Ureter (tissue), 1 donor: ENCODE results near the gene CPEB1. TPM values are rescaled to one million over a fixed set of nuclear protein-coding genes. Genes with fewer than 3 reads are reported as not detected.
A peak's percentile ranks its signal among the peaks of the same experiment; 100 is the strongest.
"Not testable (repeated sequence)": the region's sequence is repeated elsewhere in the genome, so short reads cannot be mapped to it uniquely, and the experiment has no call there.

Experiments
- DNase-seq: peaks from one replicate; pipeline ENCODE4 v3.0.0-alpha.2; 2020; ENCODE audit warnings: low spot score
- total RNA-seq: library from RNA; stranded (reverse); gene quantifications from one replicate; pipeline ENCODE4 v1.2.4, GENCODE V29; 2023
- donor health status: DM: yes; HTN: yes; CAD: no.

The CPEB1 gene
- total RNA-seq, 1 donor from 2014 or later: 3.7 TPM

GRCh38 chr15:82545478-82545877 is 101.7 kb downstream of the CPEB1 start:
- no peak for DNase-seq

DNA sequence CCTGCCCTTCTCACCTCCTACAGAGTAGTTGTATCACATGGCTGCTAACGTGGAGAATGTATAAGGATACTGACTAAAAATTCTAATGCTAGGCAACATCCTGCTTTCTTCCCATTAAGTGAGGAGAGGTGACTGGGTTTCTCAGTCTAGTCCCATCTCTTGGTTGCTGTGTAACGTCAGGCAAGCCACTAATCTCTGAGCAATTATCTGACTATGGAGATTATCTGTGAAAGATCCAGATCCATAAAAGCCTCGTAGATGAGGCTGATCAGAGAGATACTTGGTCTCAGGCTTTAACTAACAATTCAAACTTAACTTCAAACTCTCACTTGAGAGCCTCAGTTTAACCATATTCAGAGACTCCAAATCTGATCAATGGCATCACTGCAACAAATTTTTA is 102.2 kb downstream of the CPEB1 start:
- no peak for DNase-seq

DNA sequence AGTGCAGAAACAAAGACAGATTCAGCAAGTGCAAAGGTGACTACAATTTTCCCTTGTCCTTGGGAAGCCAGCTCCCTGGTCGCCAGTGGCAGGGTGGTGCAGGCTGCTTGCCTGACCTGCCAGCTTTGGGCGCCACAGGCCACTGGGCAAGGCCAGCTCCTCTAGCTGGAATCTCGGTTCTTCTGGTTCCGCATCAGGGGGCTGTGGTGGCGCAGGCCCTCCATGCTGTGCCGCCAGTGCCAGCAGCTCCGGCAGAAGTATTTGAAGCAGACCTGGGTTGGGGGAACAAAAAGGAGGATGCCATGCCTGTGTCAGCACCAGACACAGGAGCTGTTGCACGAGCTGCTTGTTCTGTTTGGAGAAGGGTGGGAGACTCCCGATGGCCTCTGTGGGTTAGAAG is 102.7 kb downstream of the CPEB1 start:
- DNase-seq: no peak

GRCh38 chr15:82543160-82543559 is 104.0 kb downstream of the CPEB1 start:
- DNase-seq: no peak

DNA sequence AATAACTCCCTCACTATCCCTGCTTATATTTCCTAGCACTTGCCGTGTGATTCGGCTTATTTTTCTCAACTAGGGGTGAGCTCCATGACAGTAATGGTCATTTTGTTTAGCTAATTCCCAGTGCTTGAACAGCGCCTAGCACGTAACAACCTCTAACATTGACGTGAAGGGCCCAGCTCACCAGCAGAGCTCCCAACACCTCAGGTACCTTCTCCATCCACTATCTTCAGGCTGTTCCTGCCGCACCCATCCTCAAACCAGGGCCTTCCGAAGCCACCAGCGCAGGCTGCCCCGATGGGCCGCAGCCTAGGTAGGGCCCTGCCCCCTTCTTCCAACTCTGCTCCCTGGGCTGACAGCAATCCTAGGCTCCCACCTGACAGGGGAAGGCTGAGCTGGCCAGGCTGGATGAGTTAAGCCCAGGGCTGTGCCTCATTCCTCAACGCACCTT is 106.2 kb downstream of the CPEB1 start:
- DNase-seq: peak; percentile 49

GRCh38 chr15:82540055-82540983 is 106.8 kb downstream of the CPEB1 start, which contains the start of gene RPS17:
TSS of gene RPS17 (minus strand) at chr15:82540457. CDS start at chr15:82540428, 29 bp downstream.
- peak; percentile 97 for DNase-seq

GRCh38 chr15:82539691-82540054 is 107.5 kb downstream of the CPEB1 start:
- DNase-seq: no peak

GRCh38 chr15:82538961-82539690 is 108.0 kb downstream of the CPEB1 start:
- DNase-seq: no peak

- no peak for DNase-seq
These were observed 109.7 kb downstream of the CPEB1 start for GRCh38 chr15:82537351-82537908.

DNA sequence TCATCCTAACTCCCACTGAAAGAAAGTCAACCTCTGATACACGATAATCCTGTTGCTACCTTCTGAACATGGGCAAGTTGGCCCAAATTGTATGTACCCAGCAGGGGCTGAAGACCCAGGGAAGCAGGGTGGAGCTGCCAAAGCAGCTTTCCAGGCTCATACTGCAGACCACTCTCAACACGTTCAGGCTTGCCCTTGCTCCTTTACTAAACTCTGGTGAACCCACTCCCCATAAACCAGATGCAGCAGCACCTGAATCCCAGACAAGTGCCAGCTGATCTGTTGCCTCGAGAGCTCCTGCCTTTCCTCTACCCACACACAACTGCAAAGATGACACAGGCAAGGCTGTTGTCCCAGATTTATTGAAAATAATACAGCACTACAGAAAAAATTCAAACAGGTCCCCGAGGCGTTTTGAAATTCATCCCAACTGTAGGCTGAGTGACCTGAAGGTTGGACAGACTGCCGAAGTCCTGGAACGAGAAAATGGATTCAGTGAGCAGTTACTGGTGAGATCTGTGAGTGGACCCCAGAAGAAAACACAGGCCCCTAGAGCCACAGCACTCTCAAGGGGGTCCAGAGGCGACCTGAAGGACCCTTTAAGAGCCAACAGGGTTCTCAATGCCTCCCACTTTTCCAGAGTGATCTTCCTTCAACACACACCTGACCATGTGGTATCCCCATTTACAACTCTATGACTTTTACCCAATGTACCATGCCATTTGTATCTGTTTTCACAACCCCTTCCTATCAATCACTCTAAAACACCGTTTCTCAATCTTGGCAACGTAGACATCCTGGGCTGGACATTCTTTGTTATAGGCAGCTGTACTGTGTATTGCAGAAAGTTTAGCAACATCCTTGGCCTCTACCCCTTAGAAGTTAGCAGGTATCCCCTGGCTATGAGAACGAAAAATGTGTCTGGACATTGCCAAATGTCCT is 110.5 kb downstream of the CPEB1 start:
- DNase-seq: no peak

DNA sequence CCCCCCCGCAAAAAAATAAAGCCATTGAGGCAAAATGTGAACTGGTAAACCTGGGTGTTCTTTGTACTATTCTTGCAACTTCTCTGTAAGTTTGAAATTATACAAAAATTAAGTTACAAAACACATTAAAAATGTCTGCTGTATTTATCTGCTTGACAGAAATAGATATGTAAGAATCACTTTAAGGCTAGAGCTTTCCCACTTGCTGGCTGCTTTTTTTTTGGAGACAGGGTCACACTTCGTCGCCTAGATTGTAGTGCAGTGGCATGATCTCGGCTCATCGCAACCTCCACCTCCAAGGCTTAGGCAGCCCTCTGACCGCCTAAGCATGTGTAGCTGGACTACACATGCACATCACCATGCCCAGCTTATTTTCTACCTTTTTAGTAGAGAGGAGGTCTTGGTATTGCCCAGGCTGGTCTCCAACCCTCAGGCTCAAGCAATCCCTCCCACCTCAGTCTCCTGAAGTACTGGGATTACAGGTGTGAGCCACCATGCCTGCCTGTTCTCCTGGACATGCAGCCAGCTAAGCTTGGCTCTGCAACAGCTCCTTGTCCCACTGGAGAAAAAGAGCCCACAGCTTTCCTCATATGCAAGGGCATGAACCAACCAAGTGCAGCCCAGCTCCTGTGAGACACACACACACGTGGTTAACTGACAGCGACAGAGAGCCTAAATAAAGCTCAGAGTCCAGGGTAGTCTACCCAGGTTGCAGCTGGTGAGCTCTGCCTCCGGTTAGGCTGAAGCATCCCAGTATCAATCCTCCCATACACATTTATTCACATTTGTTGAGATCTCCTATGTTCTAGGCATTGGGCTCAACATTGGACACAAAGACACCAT is 111.4 kb downstream of the CPEB1 start:
- DNase-seq: peak; percentile 28

DNA sequence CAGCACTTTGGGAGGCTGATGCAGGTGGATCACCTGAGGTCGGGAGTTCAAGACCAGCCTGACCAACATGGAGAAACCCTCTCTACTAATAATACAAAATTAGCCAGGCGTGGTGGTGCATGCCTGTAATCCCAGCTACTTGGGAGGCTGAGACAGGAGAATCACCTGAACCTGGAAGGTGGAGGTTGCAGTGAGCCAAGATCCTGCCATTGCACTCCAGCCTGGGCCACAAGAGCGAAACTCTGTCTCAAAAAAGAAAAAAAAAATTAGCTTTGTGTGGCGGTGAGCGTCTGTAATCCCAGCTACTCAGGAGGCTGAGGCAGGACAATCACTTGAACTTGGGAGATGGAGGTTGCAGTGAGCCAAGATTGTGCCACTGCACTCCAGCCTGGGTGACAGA is 112.0 kb downstream of the CPEB1 start:
- not testable (repeated sequence) for DNase-seq

- not testable (repeated sequence) for DNase-seq
These were observed 112.7 kb downstream of the CPEB1 start for GRCh38 chr15:82534457-82534861.

DNA sequence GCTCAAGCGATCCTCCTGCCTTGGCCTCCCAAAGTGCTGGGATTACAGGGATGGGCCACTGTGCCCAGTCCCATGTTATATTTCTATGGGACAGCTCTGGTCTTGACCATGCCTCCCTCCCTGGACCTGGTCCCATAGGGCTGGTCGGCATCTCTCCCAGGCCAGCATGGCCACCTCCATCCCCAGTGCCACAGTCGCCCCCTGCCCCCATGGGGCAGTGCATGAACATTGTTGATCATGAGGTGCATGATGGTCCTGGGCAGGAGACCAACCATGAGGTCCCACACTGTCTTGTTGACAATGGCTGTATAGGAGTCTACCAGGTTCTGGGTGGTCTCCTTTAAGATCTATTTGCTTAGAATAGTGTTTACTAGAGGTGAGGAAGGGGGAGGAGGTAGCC is 113.4 kb downstream of the CPEB1 start:
- DNase-seq: no peak

DNA sequence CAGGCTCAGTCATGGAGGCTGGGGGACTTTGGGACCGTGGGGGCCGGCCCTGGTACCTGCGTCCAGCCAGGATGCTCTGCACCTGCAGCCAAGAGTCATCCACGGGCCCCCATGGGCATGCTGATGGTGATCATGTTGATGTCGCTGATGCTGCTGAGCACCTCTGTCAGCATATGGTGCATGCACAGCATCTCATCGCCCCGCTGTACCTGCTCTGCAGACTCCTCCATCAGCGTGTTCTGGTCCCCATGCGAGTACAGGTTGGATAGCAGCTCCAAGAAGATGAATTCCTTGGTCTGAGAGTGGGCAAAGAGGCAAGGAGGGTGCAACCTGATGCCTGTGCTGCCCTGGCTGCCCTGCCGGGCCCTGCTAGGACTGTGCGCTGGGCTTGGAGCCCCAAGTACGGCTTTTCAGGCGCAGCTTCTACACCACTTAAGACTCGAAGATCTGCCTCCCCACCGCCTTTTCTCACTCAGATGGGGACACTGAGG is 114.1 kb downstream of the CPEB1 start:
- DNase-seq: no peak

DNA sequence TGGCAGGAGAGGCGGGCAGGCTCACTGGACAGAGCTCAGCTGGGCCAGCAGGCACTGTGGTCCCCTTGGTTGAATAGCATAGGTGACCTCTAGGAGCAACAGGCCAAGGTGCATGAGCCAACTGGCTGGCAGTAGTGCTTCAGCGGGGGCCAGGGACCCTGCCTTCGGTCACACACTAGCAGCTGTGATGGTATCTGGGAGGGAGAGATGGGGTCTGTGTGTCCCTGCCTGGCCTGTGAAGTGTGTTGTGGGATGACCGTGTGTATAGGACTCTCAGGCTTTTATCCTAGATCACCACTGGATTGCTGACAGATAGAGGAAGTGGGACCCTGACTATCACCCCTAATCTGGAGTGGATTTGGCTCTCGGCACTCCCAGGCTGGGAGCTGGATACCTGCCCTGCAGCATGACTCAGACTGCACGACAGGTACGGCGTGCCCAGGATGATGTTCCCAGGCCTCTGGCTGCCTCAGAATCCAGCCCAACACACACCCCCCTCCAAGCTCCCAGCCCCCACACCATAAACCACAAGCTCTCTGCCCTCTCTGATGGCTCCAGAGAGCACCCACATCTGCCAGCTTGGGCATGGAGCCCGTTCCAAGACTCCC is 114.7 kb downstream of the CPEB1 start:
- DNase-seq: peak; percentile 41

GRCh38 chr15:82531496-82532382 is 115.4 kb downstream of the CPEB1 start:
- DNase-seq: peak; percentile 39

DNA sequence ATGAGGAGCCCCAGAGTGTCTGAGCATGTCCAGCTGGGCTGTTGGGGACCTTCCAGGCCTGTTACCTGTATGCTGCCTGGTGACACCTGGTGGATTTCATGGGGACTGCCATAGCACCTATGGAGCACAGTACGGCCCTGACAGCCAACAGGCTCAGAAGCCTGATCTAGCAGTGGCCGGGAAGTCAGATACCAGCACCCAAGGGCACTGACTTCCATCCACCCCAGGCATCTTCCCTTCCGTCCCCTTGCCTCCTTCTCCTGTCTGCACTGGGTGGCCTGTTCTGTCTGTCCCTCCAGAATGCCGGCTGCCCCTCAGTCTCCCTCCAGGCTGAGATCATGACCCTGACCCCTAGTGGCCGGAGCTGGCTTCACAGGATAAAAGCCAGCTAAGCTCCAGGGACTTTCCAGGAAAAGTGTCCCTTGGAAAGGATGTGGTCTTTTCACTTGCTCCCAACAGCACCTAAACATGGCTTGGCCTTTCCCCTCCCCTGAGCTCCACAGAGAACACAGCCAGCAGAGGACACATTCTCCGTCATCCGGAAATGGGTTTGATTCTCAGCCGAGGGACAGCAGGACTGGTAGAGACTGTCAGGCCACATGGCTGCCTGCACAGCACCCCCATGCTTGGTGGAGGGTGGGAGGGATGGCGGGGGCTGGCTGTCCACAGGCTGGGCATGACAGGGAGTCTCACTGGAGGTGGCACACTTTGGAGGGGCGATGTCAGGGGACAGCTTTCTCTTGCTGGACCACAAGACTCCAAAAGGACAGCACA is 116.4 kb downstream of the CPEB1 start:
- DNase-seq: peak; percentile 75
